ENCODE results near the gene CAMSAP3. TPM values are rescaled to one million over a fixed set of nuclear protein-coding genes. Genes with fewer than 3 reads are reported as not detected.

Gene CAMSAP3
- total RNA-seq, 4 donors from 2014 or later = 0.15 to 0.16 TPM; not detected in 2

DNA sequence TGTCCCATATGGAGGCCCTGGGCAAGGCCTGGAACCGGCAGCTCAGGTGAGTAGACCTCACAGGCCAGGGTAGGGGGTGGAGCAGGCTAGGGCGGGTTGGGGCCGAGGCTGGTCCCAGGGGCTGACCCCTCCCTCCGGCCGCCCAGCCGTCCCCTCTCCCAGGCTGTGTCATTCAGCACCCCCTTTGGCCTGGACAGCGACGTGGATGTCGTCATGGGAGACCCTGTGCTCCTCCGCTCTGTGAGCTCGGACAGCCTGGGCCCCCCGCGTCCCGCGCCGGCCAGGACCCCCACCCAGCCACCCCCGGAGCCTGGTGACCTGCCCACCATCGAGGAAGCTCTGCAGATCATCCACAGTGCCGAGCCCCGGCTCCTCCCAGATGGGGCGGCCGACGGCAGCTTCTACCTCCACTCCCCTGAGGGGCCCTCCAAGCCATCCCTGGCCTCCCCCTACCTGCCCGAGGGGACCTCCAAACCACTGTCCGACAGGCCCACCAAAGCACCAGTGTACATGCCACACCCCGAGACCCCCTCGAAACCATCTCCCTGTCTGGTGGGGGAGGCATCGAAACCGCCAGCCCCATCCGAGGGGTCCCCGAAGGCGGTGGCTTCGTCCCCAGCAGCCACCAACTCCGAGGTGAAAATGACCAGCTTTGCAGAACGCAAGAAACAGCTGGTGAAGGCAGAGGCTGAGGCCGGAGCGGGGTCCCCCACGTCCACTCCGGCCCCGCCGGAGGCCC is 16.0 kb downstream of the CAMSAP3 start:
- Histone ChIP-seq H3K9me3 (no peaks in the 10 kb centered on the region), H3K27ac (no peak overlapping the region), H3K36me3 (no peaks in the 10 kb centered on the region), H3K4me3 (no peak overlapping the region), H3K4me1 (no peaks in the 10 kb centered on the region), H3K27me3 (no peaks in the 10 kb centered on the region)
- DNase-seq = no peak
- intact Hi-C loops (cut with DNase I; ENCODE audit: low total_unique reads) = no loop called here
- in situ Hi-C loops (cut with MboI; ENCODE audit: low sequenced_read_pairs in 4 of 4) = no loop called here
- no peak for ATAC-seq
- no peak for TF ChIP-seq POLR2A (IDR thresholded peaks at IDR 0.05)

DNA sequence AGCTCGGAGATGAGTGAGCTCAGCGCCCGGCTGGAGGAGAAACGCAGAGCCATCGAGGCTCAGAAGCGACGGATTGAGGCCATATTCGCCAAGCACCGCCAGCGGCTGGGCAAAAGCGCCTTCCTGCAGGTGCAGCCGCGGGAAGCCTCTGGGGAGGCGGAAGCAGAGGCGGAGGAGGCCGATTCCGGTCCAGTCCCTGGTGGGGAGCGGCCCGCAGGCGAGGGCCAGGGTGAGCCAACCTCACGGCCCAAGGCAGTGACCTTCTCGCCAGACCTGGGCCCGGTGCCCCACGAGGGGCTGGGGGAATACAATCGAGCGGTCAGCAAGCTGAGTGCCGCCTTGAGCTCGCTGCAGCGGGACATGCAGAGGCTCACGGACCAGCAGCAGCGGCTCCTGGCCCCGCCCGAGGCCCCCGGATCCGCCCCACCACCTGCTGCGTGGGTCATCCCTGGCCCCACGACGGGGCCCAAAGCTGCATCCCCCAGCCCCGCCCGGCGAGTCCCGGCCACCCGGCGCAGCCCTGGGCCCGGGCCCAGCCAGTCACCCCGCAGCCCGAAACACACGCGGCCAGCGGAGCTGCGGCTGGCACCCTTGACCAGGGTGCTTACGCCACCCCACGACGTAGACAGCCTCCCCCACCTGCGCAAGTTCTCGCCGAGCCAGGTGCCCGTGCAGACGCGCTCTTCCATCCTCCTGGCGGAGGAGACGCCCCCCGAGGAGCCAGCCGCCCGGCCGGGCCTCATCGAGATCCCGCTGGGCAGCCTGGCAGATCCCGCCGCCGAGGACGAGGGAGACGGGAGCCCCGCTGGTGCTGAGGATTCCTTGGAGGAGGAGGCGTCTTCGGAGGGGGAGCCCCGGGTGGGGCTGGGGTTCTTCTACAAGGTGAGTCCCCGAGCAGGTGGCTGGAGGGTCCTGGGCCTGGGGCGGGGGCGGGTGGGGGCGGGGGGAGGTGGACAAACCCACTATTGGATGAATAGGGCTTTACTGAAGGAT is 16.9 kb downstream of the CAMSAP3 start:
- Histone ChIP-seq H3K36me3 (no peaks in the 10 kb centered on the region), H3K4me3 (no peak overlapping the region), H3K9me3 (no peaks in the 10 kb centered on the region), H3K27ac (no peak overlapping the region), H3K4me1 (no peaks in the 10 kb centered on the region), H3K27me3 (no peaks in the 10 kb centered on the region)
- intact Hi-C loops (cut with DNase I; ENCODE audit: low total_unique reads) (no loop called here), in situ Hi-C loops (cut with MboI; ENCODE audit: low sequenced_read_pairs in 4 of 4) (no loop called here)
- DNase-seq (no peak), ATAC-seq (no peak)
- no peak for TF ChIP-seq POLR2A (IDR thresholded peaks at IDR 0.05)
- TF ChIP-seq, protein P1, sequence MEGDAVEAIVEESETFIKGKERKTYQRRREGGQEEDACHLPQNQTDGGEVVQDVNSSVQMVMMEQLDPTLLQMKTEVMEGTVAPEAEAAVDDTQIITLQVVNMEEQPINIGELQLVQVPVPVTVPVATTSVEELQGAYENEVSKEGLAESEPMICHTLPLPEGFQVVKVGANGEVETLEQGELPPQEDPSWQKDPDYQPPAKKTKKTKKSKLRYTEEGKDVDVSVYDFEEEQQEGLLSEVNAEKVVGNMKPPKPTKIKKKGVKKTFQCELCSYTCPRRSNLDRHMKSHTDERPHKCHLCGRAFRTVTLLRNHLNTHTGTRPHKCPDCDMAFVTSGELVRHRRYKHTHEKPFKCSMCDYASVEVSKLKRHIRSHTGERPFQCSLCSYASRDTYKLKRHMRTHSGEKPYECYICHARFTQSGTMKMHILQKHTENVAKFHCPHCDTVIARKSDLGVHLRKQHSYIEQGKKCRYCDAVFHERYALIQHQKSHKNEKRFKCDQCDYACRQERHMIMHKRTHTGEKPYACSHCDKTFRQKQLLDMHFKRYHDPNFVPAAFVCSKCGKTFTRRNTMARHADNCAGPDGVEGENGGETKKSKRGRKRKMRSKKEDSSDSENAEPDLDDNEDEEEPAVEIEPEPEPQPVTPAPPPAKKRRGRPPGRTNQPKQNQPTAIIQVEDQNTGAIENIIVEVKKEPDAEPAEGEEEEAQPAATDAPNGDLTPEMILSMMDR (IDR thresholded peaks at IDR 0.05 in 4 of 5, conservative IDR thresholded peaks at IDR 0.05 in 1 of 5) = no peak

DNA sequence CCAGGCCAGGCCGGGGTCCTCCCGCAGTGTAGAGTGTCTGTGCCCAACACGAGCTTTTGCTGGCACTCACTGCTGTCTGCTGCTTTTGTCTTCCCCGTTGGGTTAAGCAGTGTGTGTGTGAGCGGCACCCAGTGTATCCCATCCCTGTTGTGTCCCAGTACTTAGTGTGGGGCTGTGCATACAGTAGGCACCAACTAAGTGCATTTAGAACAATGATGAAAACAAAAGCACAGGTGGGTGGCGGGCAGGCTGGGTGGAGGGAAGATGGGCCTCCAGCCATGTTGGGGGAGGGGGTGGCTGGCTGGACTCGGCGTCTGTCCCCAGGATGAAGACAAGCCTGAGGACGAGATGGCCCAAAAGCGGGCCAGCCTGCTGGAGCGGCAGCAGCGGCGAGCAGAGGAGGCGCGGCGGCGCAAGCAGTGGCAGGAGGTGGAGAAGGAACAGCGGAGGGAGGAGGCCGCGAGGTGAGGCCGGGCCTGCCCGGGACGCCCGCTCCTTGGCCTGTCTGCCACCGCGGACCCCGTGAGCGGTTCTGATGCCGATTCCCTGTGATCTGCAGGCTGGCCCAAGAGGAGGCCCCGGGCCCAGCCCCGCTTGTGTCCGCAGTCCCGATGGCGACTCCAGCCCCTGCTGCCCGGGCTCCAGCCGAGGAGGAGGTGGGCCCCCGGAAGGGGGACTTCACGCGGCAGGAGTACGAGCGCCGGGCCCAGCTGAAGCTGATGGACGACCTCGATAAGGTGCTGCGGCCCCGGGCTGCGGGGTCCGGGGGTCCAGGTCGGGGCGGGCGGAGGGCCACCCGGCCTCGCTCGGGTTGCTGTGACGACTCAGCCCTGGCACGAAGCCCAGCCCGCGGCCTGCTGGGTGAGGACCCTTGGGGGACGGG is 19.4 kb downstream of the CAMSAP3 start:
- DNase-seq (no peak), ATAC-seq (no peak)
- intact Hi-C loops (cut with DNase I; ENCODE audit: low total_unique reads) (no loop called here), in situ Hi-C loops (cut with MboI; ENCODE audit: low sequenced_read_pairs in 4 of 4) (no loop called here)
- TF ChIP-seq, protein P1 (IDR thresholded peaks at IDR 0.05 in 4 of 5, conservative IDR thresholded peaks at IDR 0.05 in 1 of 5) = no peak
- no peak for TF ChIP-seq POLR2A (IDR thresholded peaks at IDR 0.05)
- peaks cover 0 to 8% of the 10 kb centered on the region in 2 donors for H3K36me3 ChIP-seq
- H3K4me1 ChIP-seq = peaks cover 7 to 15% of the 10 kb centered on the region in 2 donors
- H3K4me3 ChIP-seq = no peak overlapping the region
- no peaks in the 10 kb centered on the region for H3K9me3 ChIP-seq
- no peak overlapping the region for H3K27ac ChIP-seq
- no peaks in the 10 kb centered on the region for H3K27me3 ChIP-seq

DNA sequence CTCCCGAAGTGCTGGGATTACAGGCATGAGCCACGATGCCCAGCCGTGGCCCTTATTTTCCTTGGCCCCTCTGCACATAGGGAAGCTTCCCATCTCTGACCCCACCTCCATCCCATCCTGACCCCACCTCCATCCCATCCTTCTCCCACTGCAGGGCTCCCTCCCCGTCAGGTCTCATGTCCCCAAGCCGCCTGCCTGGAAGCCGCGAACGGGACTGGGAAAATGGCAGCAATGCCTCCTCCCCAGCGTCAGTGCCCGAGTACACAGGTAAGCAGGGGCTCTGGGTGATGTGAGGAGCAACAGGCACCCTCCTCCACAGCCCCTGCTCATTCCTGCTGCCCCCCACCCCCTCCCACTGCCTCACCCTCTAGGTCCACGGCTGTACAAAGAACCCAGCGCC is 21.5 kb downstream of the CAMSAP3 start:
- no peaks in the 10 kb centered on the region for H3K27me3 ChIP-seq
- no peak overlapping the region for H3K27ac ChIP-seq
- in situ Hi-C loops (cut with MboI; ENCODE audit: low sequenced_read_pairs in 4 of 4) (no loop called here), intact Hi-C loops (cut with DNase I; ENCODE audit: low total_unique reads) (no loop called here)
- H3K36me3 ChIP-seq = peaks cover 2 to 28% of the 10 kb centered on the region in 2 donors
- no peaks in the 10 kb centered on the region for H3K9me3 ChIP-seq
- TF ChIP-seq, protein P1 (IDR thresholded peaks at IDR 0.05 in 4 of 5, conservative IDR thresholded peaks at IDR 0.05 in 1 of 5) = no peak
- TF ChIP-seq POLR2A (IDR thresholded peaks at IDR 0.05) = no peak
- no peak overlapping the region for H3K4me3 ChIP-seq
- H3K4me1 ChIP-seq = peaks cover 7 to 15% of the 10 kb centered on the region in 2 donors
- ATAC-seq (no peak), DNase-seq (no peak)

All from gastrocnemius medialis (tissue), 4 donors.